HepG2 (cell line): ENCODE results near the gene IWS1. TPM values are rescaled to one million over a fixed set of nuclear protein-coding genes. Genes with fewer than 3 reads are reported as not detected.

Source experiments
- ATAC-seq: fragments of 200-7000 bp; cut with Tn5 transposase; 3 replicates; pipeline ENCODE4 v1.9.1; 2020; ENCODE audit warnings: mild to moderate bottlenecking, moderate library complexity
- BruUV-seq: library from RNA; stranded (reverse); fragments of 400-500 nt; replicated peaks from 2 replicates; lab custom pipeline; 2021; lab: Mats Ljungman, UMichigan
- CTCF ChIA-PET: fragments of 300-600 bp; formaldehyde crosslinking; extraction: SDS; loops from one replicate; lab custom pipeline; 2021; ENCODE audit warnings: low total read pairs, inconsistent platforms, low intra/inter-chr PET ratio; lab: Yijun Ruan, JAX
- POLR2A ChIA-PET: fragments of 350-600 bp; sonication (Branson Sonifier 250); formaldehyde crosslinking; loops from one replicate; lab custom pipeline; 2020; ENCODE audit warnings: antibody characterized with exemption, inconsistent platforms; lab: Yijun Ruan, JAX
- DNase-seq: peaks from one replicate; pipeline ENCODE4 v3.0.0-alpha.2; 2015; ENCODE audit warnings: low spot score
- FAIRE-seq: peaks from 3 replicates; lab custom pipeline; 2011; peaks lifted over from hg19 to GRCh38; lab: Jason Lieb, UNC
- H2AFZ ChIP-seq: one replicate; pipeline ENCODE4 v1.6.1; 2011; ENCODE audit warnings: low read length, inconsistent platforms
- H3K27ac ChIP-seq: fragments of 300-600 bp; 3 replicates; pipeline ENCODE4 v1.8.0; 2011; ENCODE audit warnings: mixed run types, mild to moderate bottlenecking, mixed read lengths, low read length, inconsistent platforms; ENCODE audit not compliant: insufficient read depth; ENCODE audit errors: extremely low read length
- H3K27me3 ChIP-seq, 2 experiments: fragments of 200-600 bp in 1 of 2; 2 replicates in 1 of 2; 3 replicates in 1 of 2; pipeline versions ENCODE4 v1.6.0 to v1.8.0; 2011; ENCODE audit warnings: low read length in 2 of 2, mild to moderate bottlenecking in 2 of 2, moderate library complexity in 2 of 2, inconsistent platforms in 1 of 2; ENCODE audit not compliant: insufficient read depth in 2 of 2, control insufficient read depth in 1 of 2
- H3K36me3 ChIP-seq, 2 experiments: fragments of 200-600 bp in 1 of 2; replicated peaks in 1 of 2; 2 replicates in 1 of 2; 3 replicates in 1 of 2; pipeline versions ENCODE4 v1.5.1 to v1.8.0; 2011; ENCODE audit warnings: low read length in 2 of 2, inconsistent platforms in 1 of 2; ENCODE audit not compliant: insufficient read depth in 2 of 2, control insufficient read depth in 1 of 2
- H3K4me1 ChIP-seq: 2 replicates; pipeline ENCODE4 v1.5.1; 2012; ENCODE audit warnings: low read length, inconsistent platforms; ENCODE audit not compliant: insufficient read depth
- H3K4me2 ChIP-seq: 2 replicates; pipeline ENCODE4 v1.6.0; 2011; ENCODE audit warnings: low read depth, low read length, inconsistent platforms
- H3K4me3 ChIP-seq, 3 experiments: fragments of 200-600 bp in 1 of 3; sonication (generic), shearing (Covaris generic) in 1 of 3; replicated peaks in 1 of 3; 2 replicates each; pipeline ENCODE4 v1.5.1; 2011 to 2016; ENCODE audit warnings: low read length in 3 of 3, inconsistent platforms in 2 of 3, low read depth in 2 of 3, mild to moderate bottlenecking in 2 of 3, control low read depth in 1 of 3, mixed read lengths in 1 of 3; ENCODE audit not compliant: insufficient read depth in 1 of 3
- H3K79me2 ChIP-seq: one replicate; pipeline ENCODE4 v1.6.1; 2011; ENCODE audit warnings: low read length, inconsistent platforms; ENCODE audit not compliant: insufficient read depth
- H3K9ac ChIP-seq: 2 replicates; pipeline ENCODE4 v1.6.0; 2011; ENCODE audit warnings: mild to moderate bottlenecking, low read depth, low read length, inconsistent platforms; ENCODE audit not compliant: insufficient read depth
- H3K9me3 ChIP-seq: 2 replicates; pipeline ENCODE4 v1.5.1; 2012; ENCODE audit warnings: mild to moderate bottlenecking, low read length
- H4K20me1 ChIP-seq: 2 replicates; pipeline ENCODE4 v1.6.0; 2011; ENCODE audit warnings: inconsistent platforms, mild to moderate bottlenecking, low read length, moderate library complexity; ENCODE audit not compliant: insufficient read depth
- DR1 ChIP-seq: sonication (generic); formaldehyde crosslinking; IDR thresholded peaks from 2 replicates; pipeline ENCODE4 v1.8.0; 2021; ENCODE audit warnings: mild to moderate bottlenecking, missing genetic modification reagents, inconsistent platforms
- GLI4 ChIP-seq: sonication (generic); formaldehyde crosslinking; IDR thresholded peaks from 2 replicates; pipeline ENCODE4 v1.5.1; 2020; ENCODE audit warnings: missing genetic modification reagents, mild to moderate bottlenecking, moderate library complexity, borderline replicate concordance
- HHEX ChIP-seq: IDR thresholded peaks from 2 replicates; pipeline ENCODE4 v1.6.1; 2016; ENCODE audit warnings: control low read depth
- HIVEP1 ChIP-seq: sonication (generic); formaldehyde crosslinking; IDR thresholded peaks from 2 replicates; pipeline ENCODE4 v1.4.0; 2020; ENCODE audit warnings: mild to moderate bottlenecking, missing genetic modification reagents
- IRF9 ChIP-seq: sonication (generic); formaldehyde crosslinking; IDR thresholded peaks from 2 replicates; pipeline ENCODE4 v1.8.0; 2022; ENCODE audit warnings: missing genetic modification reagents, mild to moderate bottlenecking, borderline replicate concordance
- KLF11 ChIP-seq: IDR thresholded peaks from 2 replicates; pipeline ENCODE4 v1.6.1; 2016; ENCODE audit warnings: missing compliant biosample characterization
- STAG1 ChIP-seq: sonication (generic); formaldehyde crosslinking; IDR thresholded peaks from 2 replicates; pipeline ENCODE4 v1.4.0; 2020; ENCODE audit warnings: missing genetic modification reagents
- ZNF225 ChIP-seq: sonication (generic); formaldehyde crosslinking; IDR thresholded peaks from 2 replicates; pipeline ENCODE4 v1.4.0; 2020; ENCODE audit warnings: mild to moderate bottlenecking, missing genetic modification reagents
- ZNF274 ChIP-seq: sonication (generic); formaldehyde crosslinking; IDR thresholded peaks from 2 replicates; pipeline ENCODE4 v1.5.1; 2020; ENCODE audit warnings: mild to moderate bottlenecking, missing genetic modification reagents
- ZNF557 ChIP-seq: sonication (generic); formaldehyde crosslinking; IDR thresholded peaks from 2 replicates; pipeline ENCODE4 v1.4.0; 2020; ENCODE audit warnings: missing genetic modification reagents
- ZNF709 ChIP-seq: sonication (generic); formaldehyde crosslinking; IDR thresholded peaks from 2 replicates; pipeline ENCODE4 v1.5.0; 2020; ENCODE audit warnings: mild to moderate bottlenecking, missing genetic modification reagents
- WGBS: methylation state at CpG from one replicate; pipeline ENCODE4 v1.1.6; 2017; ENCODE audit warnings: low lambda C conversion rate; 5-methylcytosine and 5-hydroxymethylcytosine counted together
- in situ Hi-C: cut with HindIII; loops from 2 replicates; pipeline ENCODE4 v1.10.0; 2017; ENCODE audit warnings: low pct_unique_long_range_greater_than_20kb; ENCODE audit not compliant: extremely low pct_ligation_motif_present
- intact Hi-C: fragments of 100-400 bp; cut with micrococcal nuclease; formaldehyde crosslinking; loops from one replicate; pipeline ENCODE4 v1.10.0; 2022; ENCODE audit not compliant: unreplicated experiment
- polyA plus RNA-seq, 8 experiments: library from polyadenylated mRNA; depleted of rRNA in 3 of 8; stranded (reverse) in 7 of 8; unstranded in 1 of 8; fragments of >200 nt; fragmentation: Illumina TruSeq in 4 of 8; extraction: Trizol in 4 of 8; gene quantifications; 2 replicates each; pipeline versions ENCODE4 v1.2.1 to v1.2.3, GENCODE V29; 2011 to 2016; ENCODE audit warnings: low read depth in 4 of 8, missing spikeins in 1 of 8, mixed read lengths in 1 of 8; ENCODE audit not compliant: insufficient read depth in 1 of 8
- total RNA-seq, 5 experiments: library from RNA; depleted of rRNA; stranded (reverse); fragments of >200 nt; fragmentation: Illumina TruSeq; extraction: Trizol; gene quantifications; 2 replicates each; pipeline ENCODE4 v1.2.3, GENCODE V29; 2016; ENCODE audit warnings: low read depth in 1 of 5
- TF ChIP-seq, protein P1 (sequence below): fragments of 450-650 bp; IDR thresholded peaks from 2 replicates; pipeline ENCODE4 v1.6.1; 2016

Gene IWS1
- total and polyA plus RNA-seq, 2 of the 13 experiments (the other 11 are each of a cell fraction or from before 2014, with no cell fraction given) = 28.9 to 62.3 TPM

- H3K9me3 ChIP-seq = no peaks in the 10 kb centered on the region
- H3K36me3 ChIP-seq = no peaks in the 10 kb centered on the region
- no peaks in the 10 kb centered on the region for H3K79me2 ChIP-seq
- BruUV-seq = no TSS peak
- intact Hi-C loops (no loop called here), in situ Hi-C loops (no loop called here)
- H3K27me3 ChIP-seq = peaks cover 2 to 85% of the 10 kb centered on the region in 2 experiments
- POLR2A ChIA-PET = no interaction called here
- no peak overlapping the region for H2AFZ ChIP-seq
- FAIRE-seq = no peak
- no peak overlapping the region for H3K4me2 ChIP-seq
- CTCF ChIA-PET = no interaction called here
- H4K20me1 ChIP-seq = no peaks in the 10 kb centered on the region
- no peaks in the 10 kb centered on the region for H3K4me1 ChIP-seq
- H3K4me3 ChIP-seq = no peak overlapping the region
- no peak for ATAC-seq
- DNase-seq = no peak
- no peak overlapping the region for H3K9ac ChIP-seq
- H3K27ac ChIP-seq = no peak overlapping the region
- WGBS = 40% methylated on average over 3 of the region's 3 CpGs
- no peak for TF ChIP-seq KLF11 (CRISPR knock-in tag)
- TF ChIP-seq, protein P1, sequence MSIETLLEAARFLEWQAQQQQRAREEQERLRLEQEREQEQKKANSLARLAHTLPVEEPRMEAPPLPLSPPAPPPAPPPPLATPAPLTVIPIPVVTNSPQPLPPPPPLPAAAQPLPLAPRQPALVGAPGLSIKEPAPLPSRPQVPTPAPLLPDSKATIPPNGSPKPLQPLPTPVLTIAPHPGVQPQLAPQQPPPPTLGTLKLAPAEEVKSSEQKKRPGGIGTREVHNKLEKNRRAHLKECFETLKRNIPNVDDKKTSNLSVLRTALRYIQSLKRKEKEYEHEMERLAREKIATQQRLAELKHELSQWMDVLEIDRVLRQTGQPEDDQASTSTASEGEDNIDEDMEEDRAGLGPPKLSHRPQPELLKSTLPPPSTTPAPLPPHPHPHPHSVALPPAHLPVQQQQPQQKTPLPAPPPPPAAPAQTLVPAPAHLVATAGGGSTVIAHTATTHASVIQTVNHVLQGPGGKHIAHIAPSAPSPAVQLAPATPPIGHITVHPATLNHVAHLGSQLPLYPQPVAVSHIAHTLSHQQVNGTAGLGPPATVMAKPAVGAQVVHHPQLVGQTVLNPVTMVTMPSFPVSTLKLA = 0 out of 2 replicates have a peak, but pooled peaks have one; percentile 37
Observed at GRCh38 chr2:127574656-127575055, 48.4 kb upstream of the IWS1 start.

DNA sequence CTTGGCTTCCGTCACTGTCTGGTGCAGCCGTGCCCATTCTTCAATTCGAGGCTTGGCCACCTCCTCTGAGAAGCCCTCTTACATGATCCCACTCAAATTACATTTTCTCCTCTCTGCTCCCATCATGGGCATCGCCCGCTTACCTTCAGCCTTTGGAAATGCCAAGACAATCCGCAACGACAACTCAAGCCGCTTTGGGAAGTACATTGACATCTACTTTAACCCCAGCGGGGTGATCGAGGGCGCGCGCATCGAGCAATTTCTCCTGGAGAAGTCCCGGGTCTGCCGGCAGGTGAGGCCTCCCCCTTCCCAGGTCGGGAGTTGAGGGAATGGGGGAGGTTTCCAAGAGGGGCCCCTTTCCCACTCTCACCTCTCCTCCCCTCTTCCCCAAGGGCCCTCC lies 47.5 kb upstream of the IWS1 start:
- Histone ChIP-seq H3K27me3 (peaks cover 2 to 85% of the 10 kb centered on the region in 2 experiments), H3K4me3 (no peak overlapping the region), H2AFZ (no peak overlapping the region), H3K27ac (no peak overlapping the region), H3K79me2 (no peaks in the 10 kb centered on the region), H3K4me2 (no peak overlapping the region), H3K9ac (no peak overlapping the region), H4K20me1 (no peaks in the 10 kb centered on the region), H3K36me3 (no peaks in the 10 kb centered on the region), H3K9me3 (no peaks in the 10 kb centered on the region), H3K4me1 (no peaks in the 10 kb centered on the region)
- DNase-seq = no peak
- no peak for ATAC-seq
- 65% methylated on average over 17 of the region's 17 CpGs for WGBS
- in situ Hi-C loops = no loop called here
- POLR2A ChIA-PET = no interaction called here
- intact Hi-C loops = no loop called here
- TF ChIP-seq ZNF225 (CRISPR knock-in tag) (no peak), ZNF709 (CRISPR knock-in tag) (no peak), HHEX (CRISPR knock-in tag) (no peak), HIVEP1 (CRISPR knock-in tag) (no peak), IRF9 (CRISPR knock-in tag) (no peak), GLI4 (CRISPR knock-in tag) (no peak), DR1 (CRISPR knock-in tag) (no peak), ZNF557 (no peak), ZNF274 (no peak), STAG1 (CRISPR knock-in tag) (no peak)
- FAIRE-seq = no peak
- BruUV-seq = no TSS peak
- CTCF ChIA-PET = no interaction called here
